GM18520 (cell line): ENCODE results near the gene CHPT1.
"Not testable (repeated sequence)": the region's sequence is repeated elsewhere in the genome, so short reads cannot be mapped to it uniquely, and the experiment has no call there.

Experiments
- ATAC-seq: cut with Tn5 transposase; IDR thresholded peaks from one replicate; pipeline ENCODE4 v1.9.1; 2021; ENCODE audit not compliant: unreplicated experiment

The CHPT1 gene

DNA sequence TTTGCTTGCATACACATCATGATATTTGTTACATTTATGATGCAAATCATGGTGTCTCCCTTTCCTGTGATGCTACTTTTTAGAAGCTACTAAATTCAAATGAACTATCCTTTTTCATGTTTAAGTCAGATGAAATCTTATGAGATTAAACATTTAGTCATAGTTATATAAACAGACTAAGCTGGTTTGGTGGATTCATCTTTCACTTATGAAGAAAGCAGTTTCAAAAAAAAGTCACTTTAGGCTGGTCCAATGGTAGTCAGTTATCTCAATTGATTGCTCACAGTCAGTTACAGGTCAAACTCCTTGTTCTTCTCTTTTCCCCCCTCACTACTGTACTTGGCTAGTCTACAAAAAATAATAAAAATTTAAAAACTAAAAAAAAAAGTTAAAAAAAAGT is 22.1 kb downstream of the CHPT1 start:
- ATAC-seq, result no peak

DNA sequence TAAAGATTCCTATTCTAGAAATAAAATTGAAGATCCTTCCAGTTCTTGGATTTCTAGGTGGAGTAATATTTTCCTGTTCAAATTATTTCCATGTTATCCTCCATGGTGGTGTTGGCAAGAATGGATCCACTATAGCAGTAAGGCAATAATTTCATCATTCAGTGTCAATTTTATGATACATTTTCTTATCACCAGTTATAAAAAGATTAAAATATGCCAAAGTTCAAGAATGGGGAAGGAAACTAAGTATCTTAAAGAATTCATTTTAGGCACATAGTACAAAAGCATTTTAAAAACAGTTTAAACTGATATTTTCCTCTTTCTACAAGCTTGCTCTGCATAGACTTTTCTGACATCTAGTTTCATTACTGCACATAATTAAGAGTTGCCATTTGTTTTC is 22.7 kb downstream of the CHPT1 start:
- ATAC-seq, result no peak

DNA sequence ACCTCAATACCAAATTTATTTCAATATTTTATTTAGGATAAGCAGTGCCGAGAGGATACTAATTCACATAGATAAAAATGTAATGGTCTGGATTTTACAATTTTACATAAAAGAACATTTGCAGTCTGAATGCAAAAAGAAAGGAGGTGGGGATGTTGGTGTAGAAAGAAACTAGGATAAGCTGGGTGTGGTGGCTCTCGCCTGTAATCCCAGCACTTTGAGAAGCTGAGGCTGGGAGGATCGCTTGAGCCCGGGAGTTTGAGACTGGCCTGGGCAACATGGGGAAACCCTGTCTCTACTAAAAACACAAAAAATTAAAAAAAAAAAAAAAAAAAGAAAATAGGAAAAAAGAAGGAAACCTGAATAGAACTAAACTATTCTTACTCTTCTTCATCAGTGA is 25.0 kb downstream of the CHPT1 start:
- ATAC-seq, result no peak

DNA sequence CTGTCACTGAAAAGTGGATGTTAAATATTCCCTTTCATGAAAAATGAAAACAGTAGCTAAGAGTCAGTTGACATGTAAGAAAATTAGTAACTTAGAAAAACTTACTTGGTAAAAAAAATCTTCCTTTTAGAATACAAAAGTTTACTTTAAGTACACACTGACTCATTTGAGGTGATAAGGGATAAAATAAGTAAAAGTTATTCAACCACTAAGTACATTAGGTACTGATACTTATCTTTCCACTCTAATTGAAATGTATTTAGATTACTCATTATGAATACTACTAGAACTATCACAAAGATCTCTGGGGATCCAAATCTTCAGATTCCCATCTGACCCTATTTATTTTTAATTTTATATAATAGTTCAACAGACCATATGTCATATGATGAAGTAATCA is 29.7 kb downstream of the CHPT1 start:
- no peak for ATAC-seq

DNA sequence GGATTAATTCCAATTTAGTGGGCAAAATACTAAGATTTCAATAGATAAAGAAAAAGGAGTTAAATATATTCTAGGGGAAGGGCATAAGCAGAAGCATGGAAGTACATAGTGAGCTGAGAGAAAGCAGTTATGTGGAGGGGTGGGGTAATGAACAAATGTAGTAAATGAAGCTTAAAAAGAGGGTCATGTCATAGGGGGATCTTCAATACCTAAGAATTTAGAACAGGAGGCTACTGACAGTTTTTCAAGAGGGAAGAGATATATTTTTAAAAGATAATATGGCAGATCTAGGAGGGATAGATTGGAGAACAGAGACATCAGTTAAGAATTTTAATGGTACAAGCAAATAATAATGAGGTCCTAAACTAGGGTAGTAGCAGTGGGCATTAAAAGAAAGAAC is 32.4 kb downstream of the CHPT1 start:
- ATAC-seq, result no peak

DNA sequence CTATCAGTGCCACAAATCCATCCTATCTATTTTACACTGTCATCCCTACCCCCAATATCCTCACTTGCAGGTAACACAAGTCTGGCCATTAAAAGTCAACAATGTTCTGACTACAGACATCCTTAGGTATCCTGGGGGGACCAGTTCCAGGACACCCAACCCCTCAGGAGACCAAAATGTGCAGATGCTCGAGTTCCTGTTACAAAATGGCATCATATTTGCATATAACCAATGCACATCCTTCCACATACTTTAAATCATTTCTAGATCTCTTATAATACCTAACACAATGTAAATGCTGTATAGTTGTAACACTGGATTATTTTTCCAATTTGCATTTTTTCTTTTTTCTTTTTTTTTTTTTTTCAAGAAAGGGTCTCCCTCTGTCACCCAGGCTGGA is 34.9 kb downstream of the CHPT1 start:
- no peak for ATAC-seq

DNA sequence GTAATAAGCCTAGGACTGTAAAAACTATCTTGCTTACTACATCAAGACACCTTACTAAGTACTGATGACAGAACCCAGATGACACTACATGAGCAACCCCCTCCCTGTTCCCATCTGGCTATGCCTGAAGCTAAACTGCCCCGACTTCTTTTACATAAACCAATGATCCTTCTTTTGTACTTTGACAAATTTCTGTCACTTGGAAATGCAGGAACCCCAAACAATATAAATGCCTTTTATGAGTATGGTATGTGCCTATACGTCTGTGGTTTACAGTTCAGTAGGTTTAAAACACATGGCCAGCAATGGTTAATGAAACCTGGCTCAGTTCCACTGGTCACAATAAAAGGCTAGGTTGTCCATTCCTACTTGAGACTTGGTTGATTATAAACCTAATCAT is 35.7 kb downstream of the CHPT1 start:
- no peak for ATAC-seq

DNA sequence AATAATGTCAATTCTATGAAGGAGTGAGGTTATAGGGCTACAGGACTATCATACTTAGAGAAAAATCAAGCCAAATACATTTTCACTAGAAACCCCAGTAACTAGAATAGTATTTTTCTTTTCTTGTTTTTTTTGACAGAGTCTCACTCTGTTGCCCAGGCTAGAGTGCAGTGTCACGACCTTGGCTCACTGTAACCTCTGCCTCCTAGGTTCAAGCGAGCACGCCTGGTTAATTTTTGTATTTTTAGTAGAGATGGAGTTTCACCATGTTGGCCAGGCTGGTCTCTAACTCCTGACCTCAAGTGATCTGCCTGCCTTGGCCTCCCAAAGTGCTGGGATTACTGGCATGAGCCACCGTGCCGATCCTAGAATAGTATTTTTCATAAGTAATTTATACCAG is 37.0 kb downstream of the CHPT1 start:
- ATAC-seq, result not testable (repeated sequence)

DNA sequence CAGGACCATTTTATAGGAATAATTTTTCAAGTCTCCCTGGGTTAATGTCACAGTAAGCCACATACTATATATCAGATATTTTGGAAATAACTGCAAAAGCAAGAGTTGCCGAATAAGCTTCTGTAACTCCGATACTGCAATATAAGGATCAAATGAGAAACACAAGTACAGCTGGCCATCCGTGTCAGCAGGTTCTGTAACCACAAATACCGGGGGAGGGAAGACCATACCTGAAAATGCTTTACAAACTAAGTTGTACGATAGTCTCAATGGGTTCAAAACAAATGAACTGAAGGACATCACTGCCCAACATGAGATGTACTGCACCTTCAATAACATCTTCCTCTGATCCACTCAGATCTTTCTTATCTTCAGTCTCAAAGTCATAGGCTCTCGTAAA is 40.0 kb downstream of the CHPT1 start:
- no peak for ATAC-seq

DNA sequence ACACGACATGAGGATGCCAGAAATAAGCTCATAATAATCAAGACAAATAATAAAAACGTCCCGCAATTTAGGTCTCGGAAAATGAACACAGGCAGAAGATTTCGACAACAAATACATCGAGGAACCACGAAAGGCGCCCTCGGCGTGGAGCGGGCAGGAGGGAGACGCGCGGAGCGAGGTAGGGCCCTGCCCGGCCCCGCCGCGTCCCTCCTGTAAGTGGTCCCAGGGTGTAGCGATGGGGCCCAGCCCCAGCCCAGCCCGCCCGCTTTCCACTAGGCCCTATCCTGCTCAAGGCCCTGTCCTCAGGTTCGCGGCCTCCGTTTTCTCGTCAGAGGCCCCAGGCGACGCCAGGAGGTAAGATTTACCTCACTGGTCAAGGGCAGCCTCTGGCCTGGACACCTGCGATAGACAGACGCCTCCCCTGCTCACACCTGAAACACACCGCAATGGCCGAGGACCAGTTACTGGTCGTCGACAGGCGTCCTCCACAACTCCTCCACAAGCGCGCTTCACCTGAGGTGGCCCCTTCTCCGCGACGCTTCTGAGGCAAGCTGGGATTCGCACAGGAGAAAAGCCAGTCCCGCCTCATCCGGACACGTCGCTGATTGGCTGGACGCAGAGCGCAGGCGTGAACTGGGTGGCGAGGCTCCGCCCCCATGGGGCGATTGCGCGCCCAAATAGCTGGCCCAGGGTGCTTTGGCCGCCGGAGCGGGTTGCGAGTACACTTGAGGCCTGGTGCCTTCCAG is 41.7 kb downstream of the CHPT1 start, which contains the start of gene SYCP3:
TSS of gene SYCP3 (minus strand) at position 543 of the 746 bp plus-strand sequence. CDS start 1,527 bp downstream, outside the sequence.
- no peak for ATAC-seq

DNA sequence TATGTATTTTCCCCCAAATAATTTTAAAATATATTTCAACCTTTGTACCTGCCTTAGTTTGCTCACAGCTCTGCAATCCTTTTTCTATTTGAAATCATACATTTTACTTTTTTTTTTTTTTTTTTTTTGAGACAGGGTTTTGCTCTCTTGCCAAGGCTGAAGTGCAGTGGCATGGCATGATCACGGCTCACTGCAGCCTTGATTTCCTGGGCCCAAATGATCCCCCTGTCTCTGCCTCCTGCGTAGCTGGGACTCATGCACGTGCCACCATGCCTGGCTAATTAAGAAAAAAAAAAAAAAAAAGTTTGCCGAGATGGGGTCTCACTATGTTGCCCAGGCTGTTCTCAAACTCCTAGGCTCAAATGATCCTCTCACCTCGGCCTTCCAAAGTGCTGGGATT is 43.1 kb downstream of the CHPT1 start:
- ATAC-seq, result no peak

DNA sequence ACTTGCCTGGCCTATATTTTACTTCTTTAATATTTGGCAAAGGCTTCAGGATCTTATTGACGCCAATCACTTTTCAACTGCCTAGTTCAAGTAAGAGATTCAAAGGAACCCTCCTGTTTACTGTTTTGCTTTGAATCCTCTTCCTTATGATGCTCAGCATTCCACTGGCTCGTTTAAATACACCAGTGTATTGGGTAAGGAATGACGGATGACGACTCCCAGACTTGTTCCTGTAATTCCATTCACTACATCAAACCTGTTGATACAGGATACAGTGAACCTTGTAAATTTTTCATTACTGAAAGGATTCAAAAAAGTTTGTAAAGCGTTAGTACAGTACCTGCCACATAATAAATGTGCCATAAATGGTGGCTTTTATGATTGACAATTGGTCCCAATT is 43.5 kb downstream of the CHPT1 start:
- no peak for ATAC-seq

DNA sequence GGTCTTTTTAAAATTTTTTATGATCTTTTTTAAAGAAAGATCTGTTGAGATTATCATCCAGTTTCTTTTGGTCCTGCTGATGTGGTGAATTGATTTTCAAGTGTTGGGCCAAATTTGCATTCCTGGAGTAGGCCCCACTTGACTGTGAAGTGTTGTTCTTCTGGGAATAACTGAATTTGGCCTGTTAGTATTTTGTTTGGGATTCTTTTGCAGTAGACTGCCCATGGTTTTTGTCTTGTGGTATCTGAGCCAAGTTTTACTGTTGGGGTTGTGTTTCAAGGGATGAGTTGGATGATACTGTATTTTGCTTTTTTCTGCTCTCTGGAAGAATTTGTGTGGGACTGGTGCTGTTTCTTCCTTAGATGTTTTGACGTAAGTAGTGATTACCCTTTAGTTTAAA is 45.8 kb downstream of the CHPT1 start:
- ATAC-seq, result no peak

DNA sequence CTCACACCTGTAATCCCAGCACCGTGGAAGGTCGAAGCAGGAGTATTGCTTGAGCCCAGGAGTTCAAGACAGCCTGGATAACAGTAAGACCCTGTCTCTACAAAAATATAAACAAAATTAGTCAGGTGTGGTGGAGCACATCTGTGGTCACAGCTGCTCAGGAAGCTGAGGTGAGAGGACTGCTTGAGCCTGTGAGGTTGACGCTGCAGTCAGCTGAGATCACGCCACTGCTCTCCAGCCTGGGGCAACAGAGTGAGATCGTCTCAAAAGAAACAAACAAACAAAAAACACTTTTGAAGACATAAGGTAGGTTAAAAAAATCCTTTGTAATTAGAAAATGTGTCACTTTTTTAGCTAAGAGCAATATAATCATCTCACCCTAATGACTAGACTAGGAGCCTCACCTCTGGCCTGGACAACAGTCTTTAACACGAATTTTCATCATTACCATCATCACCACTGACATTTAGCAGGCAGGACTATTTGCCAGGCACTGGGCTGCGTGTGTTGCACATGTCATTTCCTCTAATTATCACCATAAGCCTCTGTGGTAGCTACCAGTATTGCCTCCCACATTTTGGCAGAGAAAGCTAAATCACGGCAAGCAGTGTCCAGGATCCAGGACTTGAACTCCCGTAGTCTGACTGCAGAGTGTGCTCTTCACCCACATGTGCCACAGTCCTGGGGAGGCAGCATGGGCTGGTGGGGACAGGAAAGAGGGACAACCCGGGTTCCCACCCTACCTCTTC is 46.5 kb downstream of the CHPT1 start:
- peak; percentile 87 for ATAC-seq

DNA sequence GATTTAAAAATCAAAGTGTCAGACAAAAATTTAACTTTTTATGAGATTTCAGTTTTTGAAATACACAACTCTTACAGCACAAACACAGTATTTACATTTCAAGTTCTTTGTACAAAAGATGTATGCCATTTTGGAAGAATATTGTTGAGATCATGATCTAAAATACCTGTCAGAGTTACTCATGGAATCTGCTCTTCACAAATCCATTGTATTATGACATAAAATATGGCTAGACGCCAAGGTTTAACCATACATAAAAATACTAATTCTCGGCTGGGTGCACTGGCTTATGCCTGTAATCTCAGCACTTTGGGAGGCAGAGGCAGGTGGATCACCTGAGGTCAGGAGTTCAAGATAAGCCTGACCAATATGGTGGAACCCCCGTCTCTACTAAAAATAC is 48.0 kb downstream of the CHPT1 start:
- no peak for ATAC-seq

DNA sequence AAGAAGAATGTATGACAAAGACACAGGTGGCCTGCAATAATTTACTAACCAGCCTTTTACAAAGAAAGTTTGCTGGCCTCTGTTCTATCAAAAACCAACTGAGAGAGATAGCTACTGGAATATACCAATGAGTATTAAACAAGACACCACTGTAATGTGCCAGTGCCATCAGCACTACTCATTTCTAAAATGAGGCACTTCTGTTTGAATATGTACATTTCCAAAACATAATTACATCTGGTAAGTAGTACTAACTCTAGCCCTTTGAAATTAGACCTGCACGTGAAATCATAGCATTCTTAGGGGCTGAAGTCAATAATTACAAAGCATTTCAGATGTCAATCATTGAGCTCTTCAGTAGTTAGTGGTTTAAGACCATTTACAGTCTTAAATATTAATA is 48.8 kb downstream of the CHPT1 start:
- ATAC-seq, result no peak

DNA sequence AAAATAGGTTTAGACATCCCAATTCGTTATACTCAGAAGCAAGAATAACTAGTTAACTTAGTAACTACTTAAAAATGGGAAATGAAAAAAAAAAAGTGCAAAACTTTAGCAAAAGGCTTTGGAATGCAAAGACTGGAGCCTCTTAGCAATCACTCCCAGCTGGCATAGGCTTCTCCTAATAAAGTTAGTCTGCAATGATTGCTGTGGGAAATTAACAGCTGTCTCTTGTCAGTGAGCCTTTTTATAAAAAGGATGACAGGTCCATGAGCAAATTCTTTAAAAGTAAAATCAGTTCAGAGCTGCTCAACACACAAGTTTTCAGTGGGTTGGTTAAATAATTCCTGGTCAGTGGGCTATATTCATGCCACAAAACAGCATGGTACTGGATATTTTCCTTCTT is 49.2 kb downstream of the CHPT1 start:
- ATAC-seq, result no peak

DNA sequence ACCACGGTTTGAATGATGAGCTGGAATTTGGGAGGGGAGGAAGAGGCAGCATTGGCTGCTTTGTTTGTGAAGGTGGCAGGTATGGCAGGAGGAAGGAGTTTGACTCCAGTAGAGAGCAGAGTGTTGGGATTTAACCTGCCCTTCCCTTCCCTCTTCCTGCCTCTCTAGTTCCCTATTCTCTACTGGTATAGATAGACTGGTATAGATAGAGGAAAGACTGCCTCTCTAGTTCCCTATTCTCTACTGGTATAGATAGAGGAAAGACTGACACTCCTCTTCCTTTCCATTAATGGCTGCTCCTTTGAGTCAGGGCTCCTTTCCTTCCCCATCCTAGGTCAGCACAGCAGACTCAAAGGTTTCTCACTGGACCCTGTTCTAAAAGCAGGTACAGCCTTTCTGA is 50.3 kb downstream of the CHPT1 start:
- no peak for ATAC-seq

DNA sequence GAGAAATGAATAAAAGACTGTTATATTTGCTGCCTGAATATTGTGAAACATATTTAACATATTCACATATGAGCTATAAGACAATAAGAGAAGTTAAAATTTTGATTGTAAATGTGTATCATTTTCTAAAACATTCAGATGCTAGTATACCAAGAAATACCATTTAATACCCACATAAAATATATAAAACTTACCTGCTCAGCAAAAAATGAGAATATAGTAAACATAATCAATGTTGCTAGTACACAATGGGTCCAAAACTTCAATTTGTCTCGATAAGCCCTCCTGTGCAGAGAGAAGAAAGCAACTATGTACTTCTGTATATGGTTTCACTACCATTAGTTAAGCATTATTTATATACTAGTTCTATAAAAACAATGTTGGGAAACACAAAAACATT is 51.5 kb downstream of the CHPT1 start:
- no peak for ATAC-seq

DNA sequence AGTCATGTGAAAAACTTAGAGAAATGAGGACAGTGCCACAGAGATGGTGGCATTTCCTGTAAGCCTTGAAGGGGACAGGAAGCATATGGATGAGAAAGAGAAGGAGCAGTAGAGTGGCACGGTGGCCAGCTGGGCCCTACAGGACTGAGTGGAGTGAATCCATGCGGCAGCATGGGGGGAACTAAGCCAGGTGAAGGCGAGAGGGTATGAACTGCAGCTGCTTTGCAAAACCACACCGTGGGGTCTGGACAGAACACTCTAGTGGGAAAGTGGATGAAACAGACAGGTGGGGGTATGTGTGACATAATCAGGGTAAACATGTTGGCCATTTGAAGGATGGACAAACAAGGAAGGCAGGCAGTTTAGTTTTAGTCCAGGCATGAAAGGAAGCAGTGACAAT is 52.2 kb downstream of the CHPT1 start:
- ATAC-seq, result no peak

DNA sequence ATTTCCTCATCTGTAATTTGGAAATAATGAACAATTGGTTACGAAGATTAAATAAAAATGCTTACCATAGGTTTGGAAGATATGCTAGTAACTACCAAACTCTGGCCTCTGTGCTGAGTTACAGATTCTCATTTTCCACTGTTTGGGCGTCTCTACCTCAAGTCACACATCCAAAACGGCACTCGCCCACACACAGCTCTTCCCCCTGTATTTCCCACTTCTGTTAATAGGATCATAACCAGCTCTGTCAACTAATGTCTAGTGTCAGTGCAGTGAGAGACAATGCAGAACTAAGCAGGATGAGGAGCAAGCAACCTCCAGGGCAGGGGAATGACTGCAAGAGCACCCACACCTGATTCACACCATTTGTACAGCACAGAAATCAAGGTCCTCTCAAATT is 52.7 kb downstream of the CHPT1 start:
- no peak for ATAC-seq

DNA sequence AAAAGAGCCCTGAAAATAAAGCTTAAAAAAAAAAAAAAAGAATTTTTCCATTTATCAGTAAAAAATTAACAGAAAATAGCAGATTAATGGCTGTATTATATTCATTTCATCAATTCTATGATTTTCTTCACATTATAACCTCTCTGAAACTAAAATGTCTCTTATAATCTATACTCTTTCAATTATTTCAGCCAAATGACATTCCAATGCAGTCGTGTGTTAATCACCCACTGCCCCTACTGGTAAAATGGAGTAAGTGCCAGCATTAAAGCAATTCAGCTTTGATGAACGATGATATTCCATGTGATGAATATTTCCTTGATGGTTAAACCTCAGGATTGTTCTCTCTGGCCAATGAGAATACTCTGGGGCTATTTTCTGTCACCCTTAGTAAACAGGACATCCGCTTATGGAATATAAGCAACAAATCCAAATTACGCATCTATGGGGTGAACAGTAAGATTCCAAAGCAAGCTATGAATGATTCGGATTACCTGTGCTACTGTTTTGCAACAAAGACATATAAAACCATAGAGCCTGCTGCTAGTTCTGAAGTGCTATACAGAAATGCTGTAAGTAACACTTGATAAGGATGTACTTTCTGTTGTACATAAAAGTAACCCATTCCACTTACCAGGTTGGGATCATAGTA is 62.1 kb downstream of the CHPT1 start:
- ATAC-seq, result no peak
